Panc1 (cell line): ENCODE data around the gene PLA2G2D. TPM values are rescaled to one million over a fixed set of nuclear protein-coding genes. Genes with fewer than 3 reads are reported as not detected.

Experiments used
- ATAC-seq: fragments of 200-7000 bp; cut with Tn5 transposase; 2 replicates; pipeline ENCODE4 v1.9.1; 2020; ENCODE audit warnings: mild to moderate bottlenecking, moderate library complexity
- BruUV-seq: library from RNA; stranded (reverse); fragments of 400-500 nt; replicated peaks from 2 replicates; lab custom pipeline; 2021; lab: Mats Ljungman, UMichigan
- CTCF ChIA-PET: fragments of 300-600 bp; sonication (Branson Sonifier 250); formaldehyde crosslinking; loops from one replicate; lab custom pipeline; 2022; ENCODE audit warnings: antibody characterized with exemption; lab: Charles Lee
- POLR2A ChIA-PET: fragments of 300-600 bp; sonication (Branson Sonifier 250); formaldehyde crosslinking; loops from one replicate; lab custom pipeline; 2022; ENCODE audit warnings: antibody characterized with exemption; lab: Charles Lee
- DNase-seq: peaks from one replicate; pipeline ENCODE4 v3.0.0-alpha.2; 2010; ENCODE audit warnings: low read depth, low spot score
- H3K27ac ChIP-seq: 2 replicates; pipeline ENCODE4 v1.5.1; 2011; ENCODE audit warnings: mild to moderate bottlenecking, low read length, inconsistent platforms
- H3K27me3 ChIP-seq: fragments of 200-500 bp; sonication (Bioruptor generic); 2 replicates; pipeline ENCODE4 v1.6.0; 2014; ENCODE audit warnings: low read length, inconsistent platforms; ENCODE audit not compliant: control insufficient read depth, insufficient read depth
- H3K36me3 ChIP-seq: fragments of 200-500 bp; sonication (Bioruptor generic); 2 replicates; pipeline ENCODE4 v1.5.1; 2014; ENCODE audit warnings: inconsistent platforms, mild to moderate bottlenecking, low read length, moderate library complexity; ENCODE audit not compliant: control insufficient read depth, insufficient read depth
- H3K4me1 ChIP-seq: 2 replicates; pipeline ENCODE4 v1.5.1; 2011; ENCODE audit warnings: inconsistent platforms, mild to moderate bottlenecking, low read length, moderate library complexity; ENCODE audit not compliant: control insufficient read depth, insufficient read depth
- H3K4me3 ChIP-seq, 2 experiments: 2 replicates each; pipeline ENCODE4 v1.5.1; 2011 to 2012; ENCODE audit warnings: low read depth in 2 of 2, low read length in 2 of 2, mild to moderate bottlenecking in 2 of 2, inconsistent platforms in 1 of 2, moderate library complexity in 1 of 2
- H3K9me3 ChIP-seq: fragments of 200-500 bp; sonication (Bioruptor generic); 2 replicates; pipeline ENCODE4 v1.5.1; 2014; ENCODE audit warnings: low read depth, mild to moderate bottlenecking, inconsistent platforms, low read length, moderate library complexity; ENCODE audit not compliant: control insufficient read depth, insufficient read depth
- CTCF ChIP-seq: fragments of 450-650 bp; IDR thresholded peaks from 2 replicates; pipeline ENCODE4 v1.5.1; 2017; ENCODE audit warnings: mild to moderate bottlenecking
- POLR2AphosphoS5 ChIP-seq: IDR thresholded peaks from 2 replicates; pipeline ENCODE4 v1.6.1; 2012; ENCODE audit warnings: mild to moderate bottlenecking, low read depth, low read length, moderate library complexity
- REST ChIP-seq, 2 experiments: IDR thresholded peaks; 2 replicates each; pipeline ENCODE4 v1.6.1; 2011 to 2012; ENCODE audit warnings: low read depth in 2 of 2, control low read depth in 1 of 2, low read length in 1 of 2, mild to moderate bottlenecking in 1 of 2, moderate library complexity in 1 of 2; ENCODE audit not compliant: insufficient read depth in 1 of 2
- SIN3A ChIP-seq: IDR thresholded peaks from 2 replicates; pipeline ENCODE4 v1.6.1; 2012; ENCODE audit warnings: low read depth, mild to moderate bottlenecking, low read length, moderate library complexity, borderline replicate concordance; ENCODE audit not compliant: insufficient read depth
- TCF7L2 ChIP-seq: IDR thresholded peaks from 2 replicates; pipeline ENCODE4 v1.6.1; 2011; ENCODE audit warnings: mild to moderate bottlenecking, low read depth, low read length, inconsistent platforms
- in situ Hi-C: cut with HindIII; loops from 2 replicates; pipeline ENCODE4 v1.10.0; 2016; ENCODE audit warnings: low sequenced_read_pairs, low pct_unique_long_range_greater_than_20kb
- intact Hi-C: fragments of 100-400 bp; cut with micrococcal nuclease; formaldehyde crosslinking; loops from one replicate; pipeline ENCODE4 v1.10.0; 2022; ENCODE audit not compliant: unreplicated experiment
- total RNA-seq: library from RNA; stranded (reverse); gene quantifications from one replicate; pipeline ENCODE4 v1.2.1, GENCODE V29; 2021; ENCODE audit not compliant: unreplicated experiment

PLA2G2D gene
- total RNA-seq, 1 experiment from 2014 or later = not detected

- intact Hi-C loops = no loop called here
- ChIA-PET POLR2A (no interaction called here), CTCF (interaction anchor here (0.6 kb wide), 1 partner anchor 103 kb away, joined by 7 read pairs; no protein-coding TSS in a partner anchor)
- Histone ChIP-seq H3K27me3 (0 out of 2 replicates have a peak, but pooled peaks cover 2% of the 10 kb centered on the region), H3K4me3 (no peak overlapping the region), H3K27ac (no peak overlapping the region), H3K36me3 (no peaks in the 10 kb centered on the region), H3K9me3 (no peaks in the 10 kb centered on the region), H3K4me1 (no peaks in the 10 kb centered on the region)
- in situ Hi-C loops = no loop called here
- TF ChIP-seq CTCF = no peak
- TF ChIP-seq TCF7L2 = no peak
- TF ChIP-seq REST (IDR thresholded peaks at IDR 0.05; ENCODE audit: insufficient read depth in 1 of 2, low read depth in 2 of 2, low read length in 1 of 2) = no peak
- TF ChIP-seq SIN3A = no peak
- BruUV-seq = no TSS peak
- no peak for ATAC-seq
- DNase-seq = no peak
Observed at GRCh38 chr1:20068722-20069121, 50.6 kb downstream of the PLA2G2D start.

GRCh38 chr1:20063861-20064292 lies 55.5 kb downstream of the PLA2G2D start:
- BruUV-seq = no TSS peak
- Histone ChIP-seq H3K36me3 (no peaks in the 10 kb centered on the region), H3K4me3 (no peak overlapping the region), H3K9me3 (no peaks in the 10 kb centered on the region), H3K4me1 (no peaks in the 10 kb centered on the region), H3K27ac (no peak overlapping the region), H3K27me3 (0 out of 2 replicates have a peak, but pooled peaks cover 2% of the 10 kb centered on the region)
- POLR2A ChIA-PET = no interaction called here
- ATAC-seq (no peak), DNase-seq (no peak)
- in situ Hi-C loops (no loop called here), intact Hi-C loops (no loop called here)
- CTCF ChIA-PET = no interaction called here
- TF ChIP-seq REST (IDR thresholded peaks at IDR 0.05; ENCODE audit: insufficient read depth in 1 of 2, low read depth in 2 of 2, low read length in 1 of 2) (no peak), TCF7L2 (no peak), POLR2AphosphoS5 (no peak), CTCF (no peak), SIN3A (no peak)
